ENCODE results near the gene CRACR2B. TPM values are rescaled to one million over a fixed set of nuclear protein-coding genes. Genes with fewer than 3 reads are reported as not detected.

The CRACR2B gene
- total RNA-seq, 2 experiments from 2014 or later, result 12.7 to 13.7 TPM

DNA sequence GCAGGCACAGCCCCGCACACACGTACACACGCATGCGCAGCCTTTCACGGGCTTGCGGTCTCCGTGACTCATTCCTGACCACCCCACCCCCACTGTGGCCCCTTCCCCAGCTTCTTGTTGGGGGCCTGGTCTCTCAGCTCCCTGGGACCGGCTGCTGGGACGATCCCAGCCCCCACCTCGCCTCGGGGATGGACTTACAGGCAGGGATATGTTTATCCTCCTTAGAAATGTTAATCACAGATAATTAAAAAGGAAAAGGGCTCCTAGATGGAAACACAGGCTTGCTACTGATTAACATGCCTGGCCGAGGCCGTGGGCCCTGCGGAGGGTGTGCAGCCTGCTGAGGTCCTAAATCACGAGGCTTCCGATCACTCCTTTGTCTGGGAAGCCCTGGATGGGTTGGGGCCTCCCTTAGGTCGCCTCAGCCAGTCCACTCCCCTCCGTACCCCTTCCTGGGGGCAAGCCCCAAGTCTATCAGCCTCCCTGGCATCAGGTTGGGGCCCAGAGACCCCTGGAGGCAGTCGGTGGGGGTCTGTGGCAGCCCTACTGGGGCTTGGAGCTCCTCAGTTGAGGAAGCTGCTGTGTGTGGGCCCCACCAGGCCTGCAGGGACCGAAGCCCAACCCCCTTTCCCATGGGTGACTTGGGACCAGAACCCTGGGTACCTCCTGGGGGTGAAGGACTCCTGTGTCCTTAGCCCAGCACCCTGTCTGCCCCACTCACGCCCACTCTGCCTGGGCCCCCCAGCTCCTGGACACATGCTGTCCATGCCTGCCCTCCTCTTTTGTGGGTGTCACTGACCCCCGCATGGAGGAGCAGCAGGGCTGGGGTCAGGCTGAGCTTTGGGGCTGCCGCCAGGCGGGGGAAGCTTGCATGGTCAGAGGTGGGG, 35.5 kb downstream of the CRACR2B start:
- ChIA-PET CTCF (no interaction called here), POLR2A (no interaction called here)
- Mint-ChIP-seq H3K9me3 (no peaks in the 10 kb centered on the region), H3K4me1 (no peaks in the 10 kb centered on the region), H3K27me3 (no peaks in the 10 kb centered on the region), H3K36me3 (ENCODE audit: low read depth) (no peaks in the 10 kb centered on the region), H3K27ac (no peak overlapping the region), H3K4me3 (no peak overlapping the region)
- DNase-seq, result no peak

DNA sequence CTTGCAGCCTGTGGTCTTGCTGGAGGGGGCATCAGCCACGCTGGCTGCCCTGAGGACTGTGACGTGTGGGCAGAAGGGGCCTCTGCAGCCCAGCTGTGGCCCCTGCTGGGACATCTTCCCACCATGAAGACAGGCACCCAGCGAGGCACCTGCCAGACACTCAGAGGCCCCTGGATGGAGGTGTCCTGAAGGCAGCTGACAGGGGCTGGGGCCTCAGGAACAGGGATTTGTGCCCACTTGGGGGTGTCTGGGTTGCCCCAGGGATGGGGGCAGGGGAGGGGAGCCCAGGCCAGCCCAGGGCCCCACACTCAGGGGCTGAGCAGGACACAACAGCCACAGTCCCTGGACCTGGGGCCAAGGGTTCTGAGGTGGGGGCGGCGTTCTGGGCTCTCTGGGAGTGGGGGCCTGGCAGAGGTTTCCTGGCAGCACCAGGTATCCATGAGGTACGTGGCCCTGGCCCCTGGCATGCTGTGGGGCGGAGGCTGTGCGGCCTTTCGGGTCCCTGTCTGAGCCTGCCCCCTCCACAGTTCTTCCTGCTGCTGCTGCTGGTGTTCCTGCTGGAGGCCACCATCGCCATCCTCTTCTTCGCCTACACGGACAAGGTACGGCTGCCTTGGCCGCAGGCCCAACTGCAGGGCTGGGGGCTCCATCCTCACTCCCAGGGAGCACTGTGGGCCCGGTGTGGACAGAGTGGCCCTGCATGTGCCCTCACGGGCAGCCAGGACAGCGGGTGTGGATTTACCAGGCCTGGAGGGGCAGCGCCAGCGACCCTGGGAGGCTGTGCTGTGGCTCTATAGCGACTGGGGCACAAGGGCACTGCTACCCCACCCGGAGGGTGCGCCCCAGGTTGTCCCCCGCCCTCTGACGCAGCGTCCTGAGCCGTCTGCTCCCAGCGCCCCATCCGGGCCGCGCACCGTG, 36.5 kb downstream of the CRACR2B start:
- Mint-ChIP-seq H3K4me1 (no peaks in the 10 kb centered on the region), H3K27ac (no peak overlapping the region), H3K4me3 (no peak overlapping the region), H3K36me3 (ENCODE audit: low read depth) (no peaks in the 10 kb centered on the region), H3K9me3 (no peaks in the 10 kb centered on the region), H3K27me3 (no peaks in the 10 kb centered on the region)
- ChIA-PET CTCF (no interaction called here), POLR2A (no interaction called here)
- no peak for DNase-seq

DNA sequence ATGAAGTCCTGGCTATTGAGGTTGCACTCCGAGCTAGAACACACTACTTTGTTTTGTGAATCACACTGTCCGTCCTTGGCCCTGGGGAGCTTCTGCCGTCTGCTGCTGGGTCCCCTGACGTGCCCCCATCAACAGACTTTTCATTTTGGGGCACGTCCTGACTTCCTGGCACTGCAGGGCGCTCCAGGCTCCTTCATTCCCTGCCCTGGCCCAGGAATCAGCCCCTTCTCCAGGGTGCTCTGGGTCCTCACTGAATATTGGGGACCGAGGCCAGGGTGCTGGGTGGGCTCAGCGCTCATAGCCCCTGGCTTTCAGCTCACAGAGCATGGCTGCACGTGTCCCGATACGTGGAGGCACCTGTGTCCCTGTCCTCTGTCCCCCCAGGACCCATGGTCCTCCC, 37.2 kb downstream of the CRACR2B start:
- Mint-ChIP-seq H3K27me3 (no peaks in the 10 kb centered on the region), H3K36me3 (ENCODE audit: low read depth) (no peaks in the 10 kb centered on the region), H3K4me1 (no peaks in the 10 kb centered on the region), H3K27ac (no peak overlapping the region), H3K9me3 (no peaks in the 10 kb centered on the region), H3K4me3 (no peak overlapping the region)
- ChIA-PET POLR2A (no interaction called here), CTCF (no interaction called here)
- DNase-seq, result no peak

DNA sequence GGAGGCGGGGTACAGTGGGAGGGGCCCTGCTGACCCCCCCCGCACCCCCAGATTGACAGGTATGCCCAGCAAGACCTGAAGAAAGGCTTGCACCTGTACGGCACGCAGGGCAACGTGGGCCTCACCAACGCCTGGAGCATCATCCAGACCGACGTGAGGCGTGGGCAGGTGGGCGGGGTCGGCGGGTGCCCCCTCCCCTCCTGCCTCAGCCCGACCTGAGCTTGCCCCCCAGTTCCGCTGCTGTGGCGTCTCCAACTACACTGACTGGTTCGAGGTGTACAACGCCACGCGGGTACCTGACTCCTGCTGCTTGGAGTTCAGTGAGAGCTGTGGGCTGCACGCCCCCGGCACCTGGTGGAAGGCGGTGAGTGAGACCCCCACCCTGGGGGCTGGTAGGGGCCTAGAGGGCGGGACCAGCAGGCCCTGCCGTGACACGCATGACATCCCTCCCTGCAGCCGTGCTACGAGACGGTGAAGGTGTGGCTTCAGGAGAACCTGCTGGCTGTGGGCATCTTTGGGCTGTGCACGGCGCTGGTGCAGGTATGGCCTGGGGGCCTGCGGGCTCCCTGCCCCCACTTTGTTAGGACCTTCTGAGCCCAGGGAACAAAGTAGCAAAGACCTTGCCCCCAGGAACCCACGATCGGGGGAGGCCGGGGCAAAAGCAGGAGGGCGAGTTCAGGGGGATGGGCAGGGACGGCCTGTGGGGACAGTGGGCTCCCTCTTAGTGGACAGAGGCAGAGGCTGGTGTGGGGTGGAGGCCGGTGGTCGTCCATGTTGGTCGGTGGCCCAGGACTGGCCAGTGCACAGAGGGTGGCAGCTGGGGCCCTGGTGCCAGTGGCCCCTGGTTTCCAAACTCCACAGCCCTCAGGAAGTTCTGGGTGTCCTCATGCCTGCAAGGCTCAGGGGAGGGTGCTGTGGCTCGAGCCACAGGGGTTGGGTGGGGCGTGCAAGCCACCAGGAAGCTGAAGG, 38.0 kb downstream of the CRACR2B start:
- no peak for DNase-seq
- CTCF ChIA-PET, result no interaction called here
- Mint-ChIP-seq H3K27me3 (no peaks in the 10 kb centered on the region), H3K4me1 (no peaks in the 10 kb centered on the region), H3K4me3 (no peak overlapping the region), H3K9me3 (no peaks in the 10 kb centered on the region), H3K36me3 (ENCODE audit: low read depth) (no peaks in the 10 kb centered on the region), H3K27ac (no peak overlapping the region)
- POLR2A ChIA-PET, result no interaction called here

DNA sequence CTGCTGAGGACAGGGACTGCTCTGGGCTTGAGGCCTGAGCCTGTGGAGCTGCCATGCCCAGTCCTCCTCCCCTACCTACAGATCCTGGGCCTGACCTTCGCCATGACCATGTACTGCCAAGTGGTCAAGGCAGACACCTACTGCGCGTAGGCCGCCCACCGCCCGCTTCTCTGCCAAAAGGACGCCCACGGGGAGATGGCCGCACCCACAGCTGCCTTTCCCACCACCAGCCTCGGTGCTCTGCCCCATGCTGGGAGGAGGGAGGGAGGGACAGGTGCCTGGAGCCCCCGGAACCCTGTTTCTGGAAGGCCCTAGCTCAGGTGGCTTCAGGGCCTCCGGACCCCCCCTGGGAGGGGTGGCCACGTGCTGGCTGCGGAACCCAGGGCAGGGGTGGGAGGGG, 38.8 kb downstream of the CRACR2B start:
- no peaks in the 10 kb centered on the region for H3K36me3 Mint-ChIP-seq (ENCODE audit: low read depth)
- POLR2A ChIA-PET, result no interaction called here
- no peak overlapping the region for H3K4me3 Mint-ChIP-seq
- CTCF ChIA-PET, result no interaction called here
- no peak overlapping the region for H3K27ac Mint-ChIP-seq
- H3K27me3 Mint-ChIP-seq, result no peaks in the 10 kb centered on the region
- DNase-seq, result no peak
- no peaks in the 10 kb centered on the region for H3K4me1 Mint-ChIP-seq
- no peaks in the 10 kb centered on the region for H3K9me3 Mint-ChIP-seq

DNA sequence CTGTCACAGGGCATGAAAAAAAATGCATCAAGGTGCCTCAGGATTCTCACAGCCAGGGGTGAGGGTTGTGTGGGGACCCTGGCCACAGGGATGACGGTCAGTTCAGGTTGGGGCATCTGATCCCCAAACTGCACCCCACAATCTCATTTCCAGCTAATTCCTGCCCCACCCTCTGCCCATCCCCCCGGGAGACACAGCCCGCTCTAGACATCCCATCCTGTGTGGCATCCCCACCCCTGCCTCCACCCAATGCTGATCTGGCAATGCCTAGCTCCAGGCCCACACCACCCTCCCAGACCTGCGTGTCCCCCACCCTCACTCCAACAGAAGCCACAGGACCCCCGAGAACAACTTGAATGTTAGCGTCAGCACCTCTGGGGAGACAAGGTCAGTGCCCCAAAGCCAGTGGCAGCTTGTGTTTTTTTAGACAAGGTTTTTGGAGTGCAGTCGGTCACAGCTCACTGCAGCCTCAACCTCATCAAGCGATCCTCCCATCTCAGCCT, 40.2 kb downstream of the CRACR2B start:
- Mint-ChIP-seq H3K4me3 (no peak overlapping the region), H3K27ac (no peak overlapping the region), H3K9me3 (no peaks in the 10 kb centered on the region), H3K4me1 (no peaks in the 10 kb centered on the region), H3K27me3 (no peaks in the 10 kb centered on the region), H3K36me3 (ENCODE audit: low read depth) (no peaks in the 10 kb centered on the region)
- POLR2A ChIA-PET, result no interaction called here
- no peak for DNase-seq
- CTCF ChIA-PET, result no interaction called here

DNA sequence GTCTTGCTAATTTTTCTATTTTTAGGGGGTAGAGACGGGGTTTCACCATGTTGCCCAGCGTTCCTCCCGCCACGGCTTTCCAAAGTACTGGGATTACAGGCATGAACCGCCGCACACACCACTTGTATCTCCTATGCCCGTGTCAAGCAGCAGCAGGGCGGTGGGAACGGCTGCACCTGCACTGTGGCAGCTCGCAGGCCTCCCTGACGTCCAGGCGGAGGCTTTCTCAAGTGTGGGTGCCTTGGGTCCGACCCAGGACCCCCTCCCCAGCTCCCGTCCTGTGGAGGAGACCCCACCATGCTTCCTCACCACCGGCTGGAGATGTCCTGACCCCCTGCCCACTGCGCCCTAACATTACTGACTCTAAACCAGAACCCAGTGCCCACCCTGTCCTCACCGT, 40.7 kb downstream of the CRACR2B start:
- CTCF ChIA-PET, result no interaction called here
- no peaks in the 10 kb centered on the region for H3K4me1 Mint-ChIP-seq

DNA sequence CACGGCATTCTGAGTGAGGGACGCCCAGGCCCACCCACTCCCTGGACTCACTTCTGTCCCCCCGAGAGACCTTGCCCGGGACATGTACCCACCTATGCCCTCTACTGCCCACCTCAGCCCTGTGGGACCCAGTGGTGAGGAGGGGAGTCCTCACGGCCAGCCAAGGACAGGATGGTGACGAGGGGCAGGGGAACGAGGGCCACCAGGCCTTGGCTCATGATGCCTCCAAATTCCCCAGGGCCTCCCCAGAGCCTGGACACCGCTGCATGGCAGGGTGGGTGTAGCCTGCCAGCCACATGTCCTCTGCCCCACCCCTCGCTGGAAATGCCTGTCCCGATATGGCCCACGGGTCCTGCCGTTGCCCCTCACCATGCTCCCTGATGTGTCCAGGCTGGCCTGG, 41.1 kb downstream of the CRACR2B start:
- Mint-ChIP-seq H3K27ac (no peak overlapping the region), H3K4me1 (no peaks in the 10 kb centered on the region), H3K36me3 (ENCODE audit: low read depth) (no peaks in the 10 kb centered on the region), H3K9me3 (no peaks in the 10 kb centered on the region), H3K27me3 (no peaks in the 10 kb centered on the region), H3K4me3 (no peak overlapping the region)
- CTCF ChIA-PET, result no interaction called here
- no peak for DNase-seq
- POLR2A ChIA-PET, result no interaction called here

More for the DNA sequence above, 40.7 kb downstream of the CRACR2B start:
- POLR2A ChIA-PET, result no interaction called here
- Mint-ChIP-seq H3K4me3 (no peak overlapping the region), H3K27ac (no peak overlapping the region), H3K36me3 (ENCODE audit: low read depth) (no peaks in the 10 kb centered on the region), H3K27me3 (no peaks in the 10 kb centered on the region), H3K9me3 (no peaks in the 10 kb centered on the region)
- DNase-seq, result no peak

DNA sequence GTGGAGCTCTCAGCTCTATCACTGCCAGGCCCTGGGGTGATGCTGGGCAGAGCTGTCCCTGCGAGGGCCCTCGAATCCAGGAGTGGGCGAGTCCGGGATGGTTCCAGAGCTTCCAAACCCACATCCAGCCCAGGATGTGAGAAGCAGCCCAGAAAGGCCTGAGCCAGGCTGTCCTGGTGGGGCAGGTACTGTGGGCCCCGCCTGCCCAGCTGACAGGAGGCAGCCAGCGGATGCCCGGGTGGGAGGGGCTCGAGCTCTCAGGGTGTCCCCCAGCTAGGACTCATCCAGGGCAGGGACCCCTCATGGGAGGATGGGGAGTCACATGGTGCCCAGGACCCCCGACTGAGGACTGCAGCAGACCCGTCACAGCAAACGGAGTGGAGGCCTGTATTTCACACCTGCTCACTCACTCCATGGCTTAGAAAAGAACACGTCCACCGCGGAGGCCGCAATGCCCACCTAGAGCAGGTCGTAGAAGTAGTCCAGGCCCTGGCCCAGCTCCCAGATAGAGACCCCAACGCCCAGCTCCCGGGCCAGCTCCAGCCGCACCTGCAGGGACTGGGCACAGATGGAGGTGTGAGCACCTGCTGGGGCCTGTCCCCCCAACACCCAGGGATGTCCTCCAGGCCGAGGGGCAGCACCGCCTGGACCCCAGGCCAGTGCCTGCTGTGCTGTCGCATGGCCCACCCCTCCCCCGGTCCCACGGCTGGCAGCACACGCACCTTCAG, 41.8 kb downstream of the CRACR2B start:
- no peaks in the 10 kb centered on the region for H3K36me3 Mint-ChIP-seq (ENCODE audit: low read depth)
- DNase-seq, result no peak
- H3K4me1 Mint-ChIP-seq, result no peaks in the 10 kb centered on the region
- ChIA-PET CTCF (no interaction called here), POLR2A (no interaction called here)
- H3K4me3 Mint-ChIP-seq, result no peak overlapping the region
- H3K27ac Mint-ChIP-seq, result no peak overlapping the region
- no peaks in the 10 kb centered on the region for H3K27me3 Mint-ChIP-seq
- no peaks in the 10 kb centered on the region for H3K9me3 Mint-ChIP-seq

DNA sequence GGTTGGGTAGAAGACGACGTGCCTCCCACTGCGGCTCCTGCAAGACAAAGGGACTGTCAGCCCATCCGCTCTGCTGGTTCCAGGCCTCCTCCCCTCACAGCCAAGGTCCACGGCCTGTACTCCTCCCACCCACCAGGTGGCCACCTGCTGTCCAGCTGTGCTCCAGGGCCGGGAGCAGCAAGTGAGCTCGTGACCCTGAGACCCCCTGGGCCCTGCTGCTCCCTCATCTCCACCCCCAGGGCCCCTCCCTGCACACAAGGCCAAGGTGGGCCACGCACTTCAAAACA, 42.4 kb downstream of the CRACR2B start:
- CTCF ChIA-PET, result no interaction called here
- POLR2A ChIA-PET, result no interaction called here
- Mint-ChIP-seq H3K27me3 (no peaks in the 10 kb centered on the region), H3K4me3 (no peak overlapping the region), H3K9me3 (no peaks in the 10 kb centered on the region), H3K4me1 (no peaks in the 10 kb centered on the region), H3K36me3 (ENCODE audit: low read depth) (no peaks in the 10 kb centered on the region), H3K27ac (no peak overlapping the region)
- DNase-seq, result no peak

DNA sequence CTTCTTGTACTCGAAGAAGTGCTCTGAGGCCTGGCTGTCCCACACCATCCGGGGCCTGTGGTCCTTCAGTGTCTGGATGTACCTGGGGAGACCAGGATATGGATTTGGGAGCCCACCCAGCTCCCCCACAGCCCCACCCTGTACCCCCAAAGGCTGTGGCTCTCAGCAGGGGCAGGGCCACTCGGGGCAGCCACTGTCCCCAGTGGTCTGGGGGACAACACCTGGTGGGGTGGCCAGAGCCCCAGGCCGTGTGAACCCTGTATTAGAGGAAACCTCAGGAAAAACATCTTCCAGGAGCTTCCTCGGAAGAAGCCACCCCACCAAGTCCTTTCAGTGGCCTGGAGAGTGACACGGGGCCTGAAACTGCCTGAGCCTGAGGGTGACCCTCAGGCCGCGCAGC, 42.7 kb downstream of the CRACR2B start:
- Mint-ChIP-seq H3K4me3 (no peak overlapping the region), H3K27me3 (no peaks in the 10 kb centered on the region), H3K9me3 (no peaks in the 10 kb centered on the region), H3K27ac (no peak overlapping the region), H3K4me1 (no peaks in the 10 kb centered on the region), H3K36me3 (ENCODE audit: low read depth) (no peaks in the 10 kb centered on the region)
- no peak for DNase-seq
- ChIA-PET CTCF (no interaction called here), POLR2A (no interaction called here)

DNA sequence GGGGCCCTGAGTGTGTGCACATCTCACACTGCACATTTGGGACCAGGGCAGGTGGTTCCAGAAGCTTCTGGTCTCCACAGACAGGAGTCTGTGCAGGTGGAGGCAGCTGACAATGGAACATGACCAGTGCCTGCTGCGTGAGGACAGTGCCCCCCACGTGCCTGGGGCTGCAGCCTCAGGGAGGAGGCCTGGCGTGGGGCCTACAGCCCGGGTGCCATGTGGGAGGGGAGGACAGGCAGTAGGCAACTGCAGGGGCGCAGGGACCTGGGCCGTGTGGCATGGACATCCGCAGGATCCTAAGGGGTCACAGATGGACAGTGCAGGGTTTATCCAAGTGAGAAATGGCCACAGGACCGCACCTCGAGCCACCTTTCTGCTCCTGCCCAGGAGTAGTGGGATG, 43.8 kb downstream of the CRACR2B start:
- no peaks in the 10 kb centered on the region for H3K4me1 Mint-ChIP-seq
- DNase-seq, result no peak

More for the DNA sequence above, 43.8 kb downstream of the CRACR2B start:
- no peaks in the 10 kb centered on the region for H3K36me3 Mint-ChIP-seq (ENCODE audit: low read depth)
- CTCF ChIA-PET, result no interaction called here
- H3K27me3 Mint-ChIP-seq, result no peaks in the 10 kb centered on the region
- POLR2A ChIA-PET, result no interaction called here
- no peaks in the 10 kb centered on the region for H3K9me3 Mint-ChIP-seq
- H3K4me3 Mint-ChIP-seq, result no peak overlapping the region
- H3K27ac Mint-ChIP-seq, result no peak overlapping the region
